Measurements from ENCODE around the gene ZNF512. TPM values are rescaled to one million over a fixed set of nuclear protein-coding genes. Genes with fewer than 3 reads are reported as not detected.

ZNF512 gene
- polyA plus RNA-seq, 1 of the 3 experiments (the other 2 are of a cell fraction) = 22.3 TPM

DNA sequence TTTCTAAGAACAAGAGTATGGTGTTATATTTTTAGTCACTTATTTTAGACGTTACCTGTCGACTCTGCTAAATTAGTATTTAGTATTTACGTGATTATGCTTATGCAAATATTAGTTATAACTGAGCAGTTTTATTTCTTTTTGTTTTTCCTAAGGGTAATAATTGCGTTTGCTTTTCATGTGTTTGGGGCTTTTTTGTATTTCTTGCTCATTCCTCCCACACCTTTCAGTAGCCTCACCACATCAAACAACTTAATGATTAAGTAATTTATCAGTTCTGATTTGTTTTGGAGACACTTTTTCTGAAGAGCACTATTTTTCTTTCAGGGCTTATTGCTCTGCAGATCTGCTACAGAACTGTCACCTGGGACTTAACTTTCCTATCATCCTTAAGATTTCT lies 88.4 kb downstream of the ZNF512 start:
- H3K9ac ChIP-seq = no peak overlapping the region
- H3F3A ChIP-seq (replicated peaks; ENCODE audit: insufficient read depth) = peaks cover 3% of the 10 kb centered on the region
- H3K4me3 ChIP-seq (ENCODE audit: low read depth in 2 of 2, low read length in 1 of 2) = no peak overlapping the region
- H3K4me1 ChIP-seq (ENCODE audit: control insufficient read depth in 1 of 2, insufficient read depth in 2 of 2, low read depth in 1 of 2, low read length in 1 of 2) = no peaks in the 10 kb centered on the region
- H3K4me2 ChIP-seq = no peak overlapping the region
- no peak for DNase-seq
- POLR2A ChIA-PET = no interaction called here
- H3K9me2 ChIP-seq = no peaks in the 10 kb centered on the region
- WGBS (ENCODE audit: low lambda C conversion rate) = 96% methylated on average over 4 of the region's 4 CpGs
- no peak overlapping the region for H2AFZ ChIP-seq (ENCODE audit: low read depth)
- peaks cover 57 to 66% of the 10 kb centered on the region in 2 experiments for H3K36me3 ChIP-seq (replicated peaks in 1 of 2; ENCODE audit: control insufficient read depth in 1 of 2, insufficient read depth in 2 of 2, low read length in 1 of 2)
- H3K9me3 ChIP-seq = no peaks in the 10 kb centered on the region
- H4K20me1 ChIP-seq (ENCODE audit: insufficient read depth) = no peaks in the 10 kb centered on the region
- TF ChIP-seq TAF1 (IDR thresholded peaks at IDR 0.05; ENCODE audit: borderline replicate concordance, low read depth, low read length) = no peak
- TF ChIP-seq, protein P1, sequence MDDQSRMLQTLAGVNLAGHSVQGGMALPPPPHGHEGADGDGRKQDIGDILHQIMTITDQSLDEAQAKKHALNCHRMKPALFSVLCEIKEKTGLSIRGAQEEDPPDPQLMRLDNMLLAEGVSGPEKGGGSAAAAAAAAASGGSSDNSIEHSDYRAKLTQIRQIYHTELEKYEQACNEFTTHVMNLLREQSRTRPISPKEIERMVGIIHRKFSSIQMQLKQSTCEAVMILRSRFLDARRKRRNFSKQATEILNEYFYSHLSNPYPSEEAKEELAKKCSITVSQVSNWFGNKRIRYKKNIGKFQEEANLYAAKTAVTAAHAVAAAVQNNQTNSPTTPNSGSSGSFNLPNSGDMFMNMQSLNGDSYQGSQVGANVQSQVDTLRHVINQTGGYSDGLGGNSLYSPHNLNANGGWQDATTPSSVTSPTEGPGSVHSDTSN (IDR thresholded peaks at IDR 0.05) = no peak
- peaks cover 7% of the 10 kb centered on the region; the same call in 1 of the 2 replicates for H3K79me2 ChIP-seq (ENCODE audit: insufficient read depth)
- H3K27me3 ChIP-seq (ENCODE audit: insufficient read depth) = no peaks in the 10 kb centered on the region
- CTCF ChIA-PET = interaction anchor here (1.0 to 5.3 kb wide), 2 partner anchors 12 to 725 kb away, joined by 4 to 82 read pairs; no protein-coding TSS in a partner anchor
- no peak overlapping the region for H3K27ac ChIP-seq (ENCODE audit: low read depth in 2 of 2, low read length in 1 of 2)

Small RNA genes within 50 kb of the gene (small RNA-seq; reads per million reads assigned to genes)
- 0 reads per million in 7 experiments for gene RF00340

Other genes with a start within 250 kb of the ZNF512 start
- 65.8 and 76.0 TPM in 2 replicates for gene GTF3C2, start 226.3 kb upstream of the ZNF512 start, polyA plus RNA-seq (2012; rRNA removed)
- gene EIF2B4, start 212.7 kb upstream of the ZNF512 start, polyA plus RNA-seq (2012; rRNA removed) = 51.7 and 56.0 TPM in 2 replicates
- 128 and 145 TPM in 2 replicates for gene SNX17, start 212.4 kb upstream of the ZNF512 start, polyA plus RNA-seq (2012; rRNA removed)
- gene ZNF513, start 202.3 kb upstream of the ZNF512 start, polyA plus RNA-seq (2012; rRNA removed) = 53.8 and 63.7 TPM in 2 replicates
- gene PPM1G, start 173.5 kb upstream of the ZNF512 start, polyA plus RNA-seq (2012; rRNA removed) = 99.7 and 113 TPM in 2 replicates
- 182 and 227 TPM in 2 replicates for gene NRBP1, start 154.4 kb upstream of the ZNF512 start, polyA plus RNA-seq (2012; rRNA removed)
- 3.6 and 4.1 TPM in 2 replicates for gene KRTCAP3, start 140.7 kb upstream of the ZNF512 start, polyA plus RNA-seq (2012; rRNA removed)
- gene IFT172, start 93.3 kb upstream of the ZNF512 start, polyA plus RNA-seq (2012; rRNA removed) = 28.2 and 31.3 TPM in 2 replicates
- 26.5 and 27.0 TPM in 2 replicates for gene FNDC4, start 87.8 kb upstream of the ZNF512 start, polyA plus RNA-seq (2012; rRNA removed)
- 0.18 and 0.67 TPM in 2 replicates for gene GCKR, start 86.2 kb upstream of the ZNF512 start, polyA plus RNA-seq (2012; rRNA removed)
- gene CCDC121, start 46.0 kb downstream of the ZNF512 start, polyA plus RNA-seq (2012; rRNA removed) = 2.3 and 2.7 TPM in 2 replicates
- 74.0 and 92.8 TPM in 2 replicates for gene GPN1, start 46.0 kb downstream of the ZNF512 start, polyA plus RNA-seq (2012; rRNA removed)
- gene SUPT7L, start 80.6 kb downstream of the ZNF512 start, polyA plus RNA-seq (2012; rRNA removed) = 49.7 and 69.3 TPM in 2 replicates
- 9.4 and 9.8 TPM in 2 replicates for gene SLC4A1AP, start 80.8 kb downstream of the ZNF512 start, polyA plus RNA-seq (2012; rRNA removed)
- gene MRPL33, start 188.7 kb downstream of the ZNF512 start, polyA plus RNA-seq (2012; rRNA removed) = 132 and 153 TPM in 2 replicates